Measurements from ENCODE around the gene ARTN. TPM values are rescaled to one million over a fixed set of nuclear protein-coding genes. Genes with fewer than 3 reads are reported as not detected.

ARTN gene
- total RNA-seq, 1 experiment from 2014 or later, result not detected

GRCh38 chr1:43984855-43985254, 51.3 kb downstream of the ARTN start:
- no peak for DNase-seq (ENCODE audit: low spot score)

- DNase-seq (ENCODE audit: low spot score), result no peak
Measured at GRCh38 chr1:43985984-43986595, 52.5 kb downstream of the ARTN start.

DNA sequence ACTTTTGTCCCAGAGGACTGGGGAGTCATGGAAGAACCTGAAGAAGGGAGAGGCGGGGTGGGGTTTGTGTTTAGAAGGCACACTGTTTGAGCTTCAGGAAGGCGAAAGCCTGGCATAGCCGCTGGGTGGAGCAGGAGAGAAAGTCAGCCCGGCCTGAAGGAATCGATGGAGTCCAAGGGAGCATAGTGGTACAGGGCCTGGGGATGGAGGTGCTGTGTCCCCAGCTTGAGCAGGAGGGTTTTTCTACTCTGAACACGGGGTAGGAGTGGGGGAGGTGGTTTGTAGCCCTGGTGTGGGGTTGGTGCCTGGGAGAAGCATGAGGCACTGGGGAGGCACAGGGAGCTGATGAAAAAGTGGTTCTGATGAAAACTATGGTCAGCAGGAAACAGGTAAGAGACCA, 53.1 kb downstream of the ARTN start:
- no peak for DNase-seq (ENCODE audit: low spot score)

Other genes with a start within 250 kb of the ARTN start
- 7.4 and 8.9 TPM in 2 replicates for gene ST3GAL3, start 226.3 kb upstream of the ARTN start, total RNA-seq (2014; rRNA removed; shearing (Covaris generic))
- 23.9 and 25.2 TPM in 2 replicates for gene IPO13, start 13.1 kb downstream of the ARTN start, total RNA-seq (2014; rRNA removed; shearing (Covaris generic))
- 26.5 and 31.6 TPM in 2 replicates for gene DPH2, start 36.2 kb downstream of the ARTN start, total RNA-seq (2014; rRNA removed; shearing (Covaris generic))
- 187 and 202 TPM in 2 replicates for gene ATP6V0B, start 41.2 kb downstream of the ARTN start, total RNA-seq (2014; rRNA removed; shearing (Covaris generic))
- 71.8 and 114 TPM in 2 replicates for gene B4GALT2, start 45.4 kb downstream of the ARTN start, total RNA-seq (2014; rRNA removed; shearing (Covaris generic))
- 8.8 and 13.9 TPM in 2 replicates for gene CCDC24, start 57.8 kb downstream of the ARTN start, total RNA-seq (2014; rRNA removed; shearing (Covaris generic))
- gene SLC6A9, start 97.7 kb downstream of the ARTN start, total RNA-seq (2014; rRNA removed; shearing (Covaris generic)), result 0.40 and 2.1 TPM in 2 replicates
- not detected in 2 replicates for gene KLF17, start 185.0 kb downstream of the ARTN start, total RNA-seq (2014; rRNA removed; shearing (Covaris generic))
- gene KLF18, start 207.8 kb downstream of the ARTN start, total RNA-seq (2014; rRNA removed; shearing (Covaris generic)), result not detected in 2 replicates